HG03280 (cell line): ENCODE data around the gene RBM45.

ENCODE experiments used
- ATAC-seq: cut with Tn5 transposase; IDR thresholded peaks from one replicate; pipeline ENCODE4 v1.9.1; 2021; ENCODE audit warnings: mild to moderate bottlenecking, moderate library complexity; ENCODE audit not compliant: unreplicated experiment

Gene RBM45

DNA sequence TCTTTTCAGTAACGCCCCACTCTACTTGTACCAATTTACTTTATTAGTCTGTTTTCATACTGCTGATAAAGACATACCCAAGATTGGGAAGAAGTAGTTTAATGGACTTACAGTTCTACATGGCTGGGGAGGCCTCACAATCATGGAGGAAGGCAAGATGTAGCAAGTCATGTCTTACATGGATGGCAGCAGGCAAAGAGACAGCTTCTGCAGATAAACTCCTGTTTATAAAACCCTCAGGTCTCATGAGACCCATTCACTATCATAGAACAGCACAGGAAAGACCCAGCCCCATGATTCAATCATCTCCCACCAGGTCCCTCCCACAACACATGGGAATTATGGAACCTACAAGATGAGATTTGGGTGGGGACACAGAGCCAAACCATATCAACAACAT lies 43.3 kb downstream of the RBM45 start:
- ATAC-seq, result no peak

DNA sequence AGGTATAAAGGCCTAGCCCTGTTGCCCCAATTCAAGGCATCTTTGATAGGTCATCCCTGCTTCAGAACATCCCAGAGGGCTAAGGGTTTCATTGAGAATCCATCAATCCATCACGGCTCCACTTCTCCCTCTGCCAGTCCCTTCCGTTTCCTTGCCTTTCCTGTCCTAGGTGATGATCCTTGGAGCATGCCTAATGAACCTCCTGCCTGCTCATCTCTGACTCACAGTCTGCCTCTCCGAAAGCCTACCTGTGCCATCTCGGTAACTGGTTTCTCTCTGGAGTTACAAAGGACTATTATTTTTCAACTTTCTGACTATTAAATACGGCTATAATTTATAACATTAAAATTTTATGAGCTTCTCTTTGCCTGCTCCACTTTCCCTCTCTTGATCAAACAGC lies 45.3 kb downstream of the RBM45 start:
- no peak for ATAC-seq

DNA sequence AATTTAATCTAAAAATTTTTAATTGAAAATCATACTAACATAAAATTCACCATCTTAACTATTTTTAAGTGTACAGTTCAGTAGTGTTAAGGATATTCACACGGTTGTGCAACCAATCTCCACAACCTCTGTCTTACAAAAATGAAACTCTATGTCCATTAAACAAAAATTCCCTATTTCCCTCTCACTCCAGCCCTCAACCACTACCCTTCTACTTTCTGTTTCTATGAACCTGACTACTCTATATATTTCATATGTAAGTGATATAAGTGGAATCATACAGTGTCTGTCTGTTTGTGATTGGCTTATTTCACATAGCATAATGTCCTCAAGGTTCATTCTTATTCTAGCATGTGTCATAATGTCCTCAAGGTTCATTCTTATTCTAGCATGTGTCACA lies 47.7 kb downstream of the RBM45 start:
- no peak for ATAC-seq

DNA sequence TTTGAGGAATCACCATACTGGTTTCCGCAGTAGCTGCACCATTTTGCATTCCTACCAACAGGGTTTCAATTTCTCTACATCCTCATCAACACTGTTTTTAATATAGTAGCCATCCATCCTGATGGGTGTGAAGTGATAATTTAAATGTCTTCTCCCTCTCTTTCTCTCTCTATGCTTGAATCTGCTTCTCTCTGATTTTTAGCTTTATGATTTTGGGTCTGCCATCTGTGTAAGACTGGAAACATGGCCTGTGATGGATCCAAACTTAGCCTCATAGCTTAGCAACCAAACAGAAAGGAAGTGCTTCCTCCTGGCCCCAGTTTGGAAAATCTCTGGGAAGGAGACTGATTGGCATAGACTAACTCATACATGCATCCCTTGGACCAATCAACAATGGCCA lies 48.4 kb downstream of the RBM45 start:
- no peak for ATAC-seq

DNA sequence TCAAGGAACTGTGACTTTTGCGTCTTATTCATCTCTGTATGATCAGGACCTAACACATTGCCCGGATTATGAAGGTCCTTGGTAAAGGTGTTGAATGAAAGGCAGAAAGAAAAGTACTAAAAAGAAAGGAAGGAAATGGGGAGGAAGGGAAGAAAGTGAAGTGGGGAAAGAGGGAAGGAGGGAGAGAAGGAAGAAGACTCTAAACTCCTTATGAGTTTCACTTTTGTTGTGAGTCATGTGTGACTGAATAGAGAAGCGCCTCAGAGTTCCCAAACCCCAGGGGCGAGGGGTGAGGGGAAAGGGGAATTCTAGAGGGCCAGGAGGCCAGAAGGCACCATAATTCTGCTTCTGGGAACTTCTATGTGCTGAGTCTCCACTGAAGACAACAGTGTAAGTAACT lies 51.2 kb downstream of the RBM45 start:
- ATAC-seq, result no peak

DNA sequence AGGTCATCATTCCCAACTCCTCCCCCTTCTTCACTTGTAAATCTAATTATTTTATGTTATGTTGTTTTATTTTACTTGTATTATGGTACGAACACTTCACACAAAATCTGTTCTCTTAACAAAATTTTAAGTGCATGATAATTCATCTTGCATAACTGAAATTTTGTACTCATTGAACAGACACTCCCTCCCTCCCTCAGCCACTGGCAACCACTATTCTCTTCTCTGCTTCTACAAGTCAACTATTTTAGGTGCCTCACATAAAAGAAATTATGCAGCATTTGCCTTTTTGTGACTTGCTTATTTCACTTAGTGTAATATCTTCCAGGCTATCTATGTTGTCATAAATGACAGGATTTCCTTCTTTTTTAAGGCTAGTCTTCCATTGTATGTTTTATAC lies 51.7 kb downstream of the RBM45 start:
- ATAC-seq, result no peak

DNA sequence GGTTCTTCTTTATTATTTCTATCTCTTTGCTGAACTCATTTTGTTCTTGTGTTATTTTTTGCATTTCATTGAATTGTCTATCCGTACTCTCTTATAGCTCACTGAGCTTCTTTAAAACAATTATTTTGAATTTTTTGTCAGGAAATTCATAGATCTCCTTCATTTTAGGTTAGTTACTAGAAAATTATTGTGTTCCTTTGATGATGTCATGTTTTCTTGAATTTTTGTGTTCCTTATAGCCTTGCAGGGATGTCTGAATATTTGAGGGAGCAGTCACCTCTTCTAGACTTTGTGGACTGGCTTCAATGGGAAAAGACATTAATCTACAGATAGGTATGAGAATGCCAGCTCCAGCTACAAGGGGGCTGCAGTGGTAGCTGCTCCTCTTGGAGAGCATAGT lies 61.4 kb downstream of the RBM45 start:
- no peak for ATAC-seq

DNA sequence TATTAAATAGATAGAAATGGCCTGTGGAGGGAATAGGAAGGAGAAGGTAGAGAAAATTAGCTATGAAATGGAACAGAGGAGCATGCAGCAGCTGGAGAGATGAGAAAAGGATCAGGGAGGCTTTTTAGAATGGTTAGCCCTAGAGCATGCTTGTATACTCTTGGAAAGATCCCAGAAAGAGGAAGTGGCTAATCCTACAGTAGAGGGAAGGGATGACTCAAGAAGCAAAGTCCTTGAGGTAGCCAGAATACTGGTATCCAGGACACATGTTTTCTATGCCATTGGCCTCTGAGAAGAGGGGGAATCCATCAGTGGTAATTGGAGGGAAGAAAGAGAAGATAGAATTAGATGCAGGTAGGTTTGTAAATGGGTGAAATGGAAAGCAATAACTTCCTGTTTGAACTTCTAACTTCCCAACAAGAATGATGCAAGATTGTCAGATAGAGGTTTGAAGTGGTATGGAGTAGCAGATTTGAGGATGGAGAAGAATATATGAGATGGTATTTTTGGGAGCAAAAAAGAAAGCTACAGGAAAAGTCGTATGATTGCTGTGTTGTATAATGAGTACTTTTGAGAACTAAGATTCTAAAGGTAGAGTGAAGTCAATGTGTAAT lies 64.9 kb downstream of the RBM45 start:
- ATAC-seq, result no peak
